ENCODE data around the gene KRT2. TPM values are rescaled to one million over a fixed set of nuclear protein-coding genes. Genes with fewer than 3 reads are reported as not detected.

The KRT2 gene
- total RNA-seq, result 1 to 10 TPM in 1 of 2 donors, not detected in 1; 1.4 TPM

DNA sequence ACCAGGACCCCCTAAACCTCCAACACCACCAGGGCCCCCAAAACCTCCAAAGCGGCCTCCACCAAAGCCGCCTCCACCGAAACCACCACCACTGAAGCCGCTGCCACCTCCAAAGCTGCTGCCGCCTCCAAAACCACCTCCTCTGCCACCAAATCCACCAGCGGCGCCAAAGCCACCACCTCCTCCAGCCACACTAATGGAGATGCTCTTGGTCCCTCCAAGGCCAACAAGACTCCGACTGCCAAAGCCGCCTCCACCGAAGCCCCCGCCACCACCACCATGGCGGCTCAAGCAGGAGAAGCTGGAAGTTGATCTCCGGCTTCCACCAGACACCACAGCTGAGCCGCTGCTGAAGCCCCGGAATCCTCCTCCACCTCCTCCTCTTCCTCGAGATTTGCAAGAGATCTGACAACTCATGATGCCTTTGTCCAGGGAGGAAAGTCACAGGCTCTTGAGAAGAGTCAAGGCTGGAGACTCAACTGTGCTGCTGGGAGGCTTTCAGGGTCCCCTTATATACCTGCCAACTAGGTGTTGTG, at the start of gene KRT2:
TSS of gene KRT2 (minus strand) at position 486 of the 536 bp plus-strand sequence. CDS start at position 417, 69 bp downstream.
- Histone ChIP-seq H3K9me3 (no peaks in the 10 kb centered on the region), H3K36me3 (no peaks in the 10 kb centered on the region), H3K27ac (no peak within 1 kb of the TSS), H3K27me3 (replicated peaks; ENCODE audit: insufficient read depth) (no peaks in the 10 kb centered on the region), H3K4me3 (no peak within 1 kb of the TSS), H3K4me1 (ENCODE audit: control insufficient read depth in 1 of 2, low read depth in 2 of 2) (no peaks in the 10 kb centered on the region)
- TF ChIP-seq CTCF (IDR thresholded peaks at IDR 0.05), result no peak
- ATAC-seq (ENCODE audit: insufficient number of reproducible peaks, low FRiP score, low read depth) (no peak), DNase-seq (ENCODE audit: low spot score) (no peak)

- no peak for TF ChIP-seq CTCF (IDR thresholded peaks at IDR 0.05)
Observed at GRCh38 chr12:52701281-52701680, 49.3 kb upstream of the KRT2 start.

DNA sequence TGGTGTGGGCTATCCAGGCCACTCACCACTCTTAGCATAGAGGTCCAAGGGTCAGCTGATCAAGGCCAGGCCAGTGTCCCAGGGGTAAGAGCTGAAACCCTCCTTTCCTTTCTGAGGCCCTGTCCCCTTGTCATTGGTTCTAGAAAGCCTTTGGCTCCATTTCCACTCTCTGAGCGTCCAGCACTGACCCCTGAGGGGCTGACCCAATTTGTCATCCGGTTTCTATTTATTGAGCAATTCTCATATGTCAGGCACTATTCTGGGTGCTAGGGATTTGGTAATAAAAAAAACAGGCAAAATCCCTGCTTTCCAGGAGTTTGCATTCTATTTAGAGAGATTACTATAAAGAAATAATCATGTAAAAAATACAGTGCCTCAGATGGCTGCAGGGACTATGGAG, 47.9 kb upstream of the KRT2 start:
- no peaks in the 10 kb centered on the region for H3K27me3 ChIP-seq (replicated peaks; ENCODE audit: insufficient read depth)

More at GRCh38 chr12:52701281-52701680, 49.3 kb upstream of the KRT2 start:
- Histone ChIP-seq H3K27me3 (replicated peaks; ENCODE audit: insufficient read depth) (no peaks in the 10 kb centered on the region), H3K36me3 (no peaks in the 10 kb centered on the region), H3K9me3 (no peaks in the 10 kb centered on the region), H3K4me1 (ENCODE audit: control insufficient read depth in 1 of 2, low read depth in 2 of 2) (no peaks in the 10 kb centered on the region), H3K4me3 (no peak overlapping the region), H3K27ac (no peak overlapping the region)
- ATAC-seq (ENCODE audit: insufficient number of reproducible peaks, low FRiP score, low read depth) (no peak), DNase-seq (ENCODE audit: low spot score) (no peak)

DNA sequence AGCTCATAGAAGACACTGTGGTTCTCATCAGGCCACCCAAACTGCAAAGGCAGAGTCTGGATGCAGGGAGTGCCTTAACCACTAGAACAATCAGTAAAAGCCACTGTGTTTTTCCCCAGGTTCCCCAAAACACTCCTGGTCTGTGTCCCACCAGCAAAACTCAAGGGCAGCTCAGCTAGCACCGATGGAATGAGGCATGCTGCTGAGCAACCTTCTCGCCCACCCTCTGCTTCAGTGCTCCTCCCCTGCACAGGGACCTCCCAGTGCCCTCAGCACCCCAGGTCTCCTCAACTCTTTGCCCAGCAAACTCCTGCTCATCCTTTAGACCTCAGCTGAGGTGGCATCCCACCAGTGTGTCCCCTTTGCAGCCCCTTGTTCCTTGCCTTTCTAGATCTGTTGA, 47.4 kb upstream of the KRT2 start:
- DNase-seq (ENCODE audit: low spot score), result no peak
- ATAC-seq (ENCODE audit: insufficient number of reproducible peaks, low FRiP score, low read depth), result no peak
- no peak overlapping the region for H3K27ac ChIP-seq
- no peaks in the 10 kb centered on the region for H3K27me3 ChIP-seq (replicated peaks; ENCODE audit: insufficient read depth)
- no peaks in the 10 kb centered on the region for H3K36me3 ChIP-seq
- no peaks in the 10 kb centered on the region for H3K9me3 ChIP-seq
- no peak overlapping the region for H3K4me3 ChIP-seq
- TF ChIP-seq CTCF (IDR thresholded peaks at IDR 0.05), result no peak
- no peaks in the 10 kb centered on the region for H3K4me1 ChIP-seq (ENCODE audit: control insufficient read depth in 1 of 2, low read depth in 2 of 2)

More for the DNA sequence above, 47.9 kb upstream of the KRT2 start:
- Histone ChIP-seq H3K4me3 (no peak overlapping the region), H3K4me1 (ENCODE audit: control insufficient read depth in 1 of 2, low read depth in 2 of 2) (no peaks in the 10 kb centered on the region), H3K36me3 (no peaks in the 10 kb centered on the region), H3K9me3 (no peaks in the 10 kb centered on the region), H3K27ac (no peak overlapping the region)
- no peak for TF ChIP-seq CTCF (IDR thresholded peaks at IDR 0.05)
- DNase-seq (ENCODE audit: low spot score), result no peak
- no peak for ATAC-seq (ENCODE audit: insufficient number of reproducible peaks, low FRiP score, low read depth)

DNA sequence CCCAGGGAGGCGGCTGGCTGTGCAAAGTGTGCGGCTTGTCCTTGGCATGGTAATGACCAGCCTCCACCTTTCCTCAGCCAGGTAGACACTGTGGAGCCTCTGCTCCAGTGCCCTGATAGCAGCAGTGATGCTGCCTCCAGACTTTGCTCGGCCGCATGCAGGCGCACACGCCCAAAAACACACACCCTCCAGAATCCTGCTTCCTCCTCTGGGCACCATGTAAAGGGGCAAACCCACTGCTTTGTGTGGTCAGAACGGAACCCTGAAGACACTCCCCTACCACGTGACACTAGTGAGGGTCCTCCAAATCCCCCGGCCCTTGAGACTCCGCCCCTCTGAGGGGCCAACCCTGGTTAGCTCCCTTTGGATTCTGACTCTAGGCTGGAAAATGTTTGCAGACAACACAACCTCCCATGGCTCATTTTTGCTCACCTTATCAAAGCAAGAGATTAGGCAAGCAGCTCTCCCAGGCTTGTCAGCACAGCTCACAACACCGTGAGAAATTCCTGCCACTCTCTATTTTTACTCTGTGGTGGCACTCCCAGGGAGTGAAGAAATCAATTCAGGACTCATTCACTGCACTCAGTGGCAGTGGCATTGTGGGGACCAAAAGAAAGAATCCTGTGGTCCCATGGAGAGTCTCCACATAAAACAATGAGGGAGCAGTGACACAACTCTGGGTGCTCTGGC, 46.8 kb upstream of the KRT2 start:
- DNase-seq (ENCODE audit: low spot score) (no peak), ATAC-seq (ENCODE audit: insufficient number of reproducible peaks, low FRiP score, low read depth) (no peak)
- H3K4me3 ChIP-seq, result no peak overlapping the region
- no peaks in the 10 kb centered on the region for H3K4me1 ChIP-seq (ENCODE audit: control insufficient read depth in 1 of 2, low read depth in 2 of 2)
- H3K36me3 ChIP-seq, result no peaks in the 10 kb centered on the region
- H3K9me3 ChIP-seq, result no peaks in the 10 kb centered on the region
- TF ChIP-seq CTCF (IDR thresholded peaks at IDR 0.05), result no peak
- no peak overlapping the region for H3K27ac ChIP-seq
- H3K27me3 ChIP-seq (replicated peaks; ENCODE audit: insufficient read depth), result no peaks in the 10 kb centered on the region

All from thoracic aorta (tissue), 2 donors.